NB4 (cell line): ENCODE data around the gene ME3.

Experiments
- MAX ChIP-seq: IDR thresholded peaks from 2 replicates; pipeline ENCODE4 v1.6.1; 2011; ENCODE audit warnings: low read depth, low read length
- MYC ChIP-seq: IDR thresholded peaks from 2 replicates; pipeline ENCODE4 v1.6.1; 2011; ENCODE audit warnings: low read depth, low read length
- POLR2A ChIP-seq: IDR thresholded peaks from 2 replicates; pipeline ENCODE4 v1.6.1; 2011; ENCODE audit warnings: mild to moderate bottlenecking; ENCODE audit not compliant: insufficient read length; ENCODE audit errors: extremely low read depth
- TF ChIP-seq, protein P1 (sequence below): IDR thresholded peaks from one replicate; pipeline ENCODE4 v1.5.1; 2012; ENCODE audit warnings: low read depth, low read length

- TF ChIP-seq, protein P1, sequence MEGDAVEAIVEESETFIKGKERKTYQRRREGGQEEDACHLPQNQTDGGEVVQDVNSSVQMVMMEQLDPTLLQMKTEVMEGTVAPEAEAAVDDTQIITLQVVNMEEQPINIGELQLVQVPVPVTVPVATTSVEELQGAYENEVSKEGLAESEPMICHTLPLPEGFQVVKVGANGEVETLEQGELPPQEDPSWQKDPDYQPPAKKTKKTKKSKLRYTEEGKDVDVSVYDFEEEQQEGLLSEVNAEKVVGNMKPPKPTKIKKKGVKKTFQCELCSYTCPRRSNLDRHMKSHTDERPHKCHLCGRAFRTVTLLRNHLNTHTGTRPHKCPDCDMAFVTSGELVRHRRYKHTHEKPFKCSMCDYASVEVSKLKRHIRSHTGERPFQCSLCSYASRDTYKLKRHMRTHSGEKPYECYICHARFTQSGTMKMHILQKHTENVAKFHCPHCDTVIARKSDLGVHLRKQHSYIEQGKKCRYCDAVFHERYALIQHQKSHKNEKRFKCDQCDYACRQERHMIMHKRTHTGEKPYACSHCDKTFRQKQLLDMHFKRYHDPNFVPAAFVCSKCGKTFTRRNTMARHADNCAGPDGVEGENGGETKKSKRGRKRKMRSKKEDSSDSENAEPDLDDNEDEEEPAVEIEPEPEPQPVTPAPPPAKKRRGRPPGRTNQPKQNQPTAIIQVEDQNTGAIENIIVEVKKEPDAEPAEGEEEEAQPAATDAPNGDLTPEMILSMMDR: no peak
- TF ChIP-seq POLR2A: no peak
- TF ChIP-seq MAX: no peak
- no peak for TF ChIP-seq MYC
Measured at GRCh38 chr11:86589204-86589603, 83.2 kb downstream of the ME3 start.
